ENCODE results near the gene ARHGAP15.

ARHGAP15 gene

GRCh38 chr2:143740431-143740830 is 611.2 kb downstream of the ARHGAP15 start:
- no peak for DNase-seq

DNA sequence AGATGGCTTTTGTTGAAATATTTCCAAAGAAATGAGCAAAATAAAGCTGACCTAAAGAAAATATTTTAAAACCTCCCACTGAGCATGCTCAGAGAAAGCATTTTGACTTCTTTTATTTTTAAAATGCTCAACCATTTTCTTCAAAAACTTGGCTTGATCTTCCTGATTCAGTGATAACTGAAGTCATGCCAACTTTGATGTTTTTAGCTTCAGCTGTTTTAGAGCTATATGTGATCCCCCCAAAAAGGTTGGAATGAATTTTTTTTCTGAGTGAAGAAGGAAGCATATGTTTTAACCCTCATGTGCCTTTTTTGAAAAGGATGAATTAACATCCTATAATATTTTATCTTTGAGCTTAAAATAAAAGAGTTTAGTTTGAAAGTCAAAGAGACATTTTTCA is 612.0 kb downstream of the ARHGAP15 start:
- DNase-seq = no peak

DNA sequence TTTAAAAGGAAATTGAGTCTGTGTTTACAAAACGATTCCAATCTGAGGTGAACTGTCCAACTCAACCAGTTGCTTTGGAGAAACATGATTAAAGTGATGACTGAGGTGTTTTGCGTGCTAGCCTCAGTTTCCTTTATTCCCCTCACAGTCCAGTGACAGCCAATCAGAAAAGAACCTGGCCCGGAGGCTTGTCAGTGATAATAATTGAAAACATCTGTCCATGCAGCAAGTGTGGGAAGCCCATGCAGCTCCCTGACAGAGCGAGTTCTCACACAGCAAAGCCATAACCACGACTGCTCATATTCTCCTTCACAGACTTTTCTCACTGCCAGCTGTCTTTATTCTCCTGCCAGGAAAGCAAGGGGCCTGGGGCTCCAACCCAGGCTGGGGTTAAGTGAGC is 613.4 kb downstream of the ARHGAP15 start:
- no peak for DNase-seq

DNA sequence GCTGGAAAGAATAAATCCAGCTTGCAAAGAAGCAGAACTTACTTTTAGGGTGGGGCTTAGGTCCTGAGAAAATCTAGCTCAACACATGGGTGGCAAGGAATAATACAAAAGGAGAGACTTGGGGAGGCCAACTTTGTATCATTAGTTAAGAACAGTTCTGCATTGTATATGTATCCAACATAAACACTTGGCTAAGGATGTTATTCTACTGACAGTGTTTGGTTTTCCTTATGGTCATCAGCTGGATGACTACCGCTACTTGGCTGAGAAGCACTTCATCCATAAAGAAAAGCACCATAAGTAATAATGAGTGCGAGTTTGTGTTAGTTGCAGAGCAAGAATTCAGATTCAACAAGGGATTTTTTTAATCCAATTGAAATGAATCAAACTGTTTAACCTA is 614.9 kb downstream of the ARHGAP15 start:
- DNase-seq = no peak

GRCh38 chr2:143745060-143745459 is 615.8 kb downstream of the ARHGAP15 start:
- DNase-seq = no peak

GRCh38 chr2:143754742-143755141 is 625.5 kb downstream of the ARHGAP15 start:
- DNase-seq = no peak

GRCh38 chr2:143758629-143759330 is 629.6 kb downstream of the ARHGAP15 start:
- DNase-seq = no peak

- DNase-seq = no peak
Measured at GRCh38 chr2:143759455-143759854, 630.2 kb downstream of the ARHGAP15 start.

DNA sequence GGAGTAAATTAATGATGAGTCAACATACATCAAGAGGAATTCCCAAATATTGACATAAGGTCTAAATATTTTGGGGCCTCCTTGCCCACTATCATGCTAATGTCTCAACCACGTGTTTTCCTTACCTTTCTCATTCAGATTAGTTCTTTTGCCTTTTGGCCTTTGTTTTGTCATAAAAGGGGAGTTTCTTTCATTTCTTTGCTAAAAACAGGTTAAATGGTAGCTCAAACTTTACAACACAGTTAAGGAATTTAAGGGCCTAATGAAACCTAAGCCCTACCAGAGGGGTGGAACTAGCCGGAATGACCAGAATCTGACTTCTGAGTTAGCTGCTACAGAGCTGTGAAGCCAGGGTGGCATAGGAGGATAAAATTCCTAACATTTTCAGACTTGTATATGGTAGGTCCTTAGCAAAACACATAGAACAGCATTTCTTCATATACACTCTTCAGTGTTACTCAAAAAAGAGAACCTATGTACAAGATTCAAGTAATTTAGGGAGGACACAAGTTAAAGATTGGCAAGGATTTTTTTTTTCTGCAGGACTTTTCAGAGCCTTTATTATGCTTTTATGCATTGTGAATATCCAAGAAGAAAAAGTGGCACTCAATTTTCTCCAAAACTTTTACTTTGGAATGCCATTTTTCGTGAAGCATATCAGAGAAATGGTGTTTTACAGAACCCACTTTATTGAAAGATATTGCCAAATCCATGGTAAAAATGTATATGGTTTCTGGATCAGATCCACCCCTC is 633.1 kb downstream of the ARHGAP15 start:
- no peak for DNase-seq

- DNase-seq = no peak
Measured at GRCh38 chr2:143764261-143764660, 635.0 kb downstream of the ARHGAP15 start.

GRCh38 chr2:143764706-143765105 is 635.5 kb downstream of the ARHGAP15 start:
- no peak for DNase-seq

DNA sequence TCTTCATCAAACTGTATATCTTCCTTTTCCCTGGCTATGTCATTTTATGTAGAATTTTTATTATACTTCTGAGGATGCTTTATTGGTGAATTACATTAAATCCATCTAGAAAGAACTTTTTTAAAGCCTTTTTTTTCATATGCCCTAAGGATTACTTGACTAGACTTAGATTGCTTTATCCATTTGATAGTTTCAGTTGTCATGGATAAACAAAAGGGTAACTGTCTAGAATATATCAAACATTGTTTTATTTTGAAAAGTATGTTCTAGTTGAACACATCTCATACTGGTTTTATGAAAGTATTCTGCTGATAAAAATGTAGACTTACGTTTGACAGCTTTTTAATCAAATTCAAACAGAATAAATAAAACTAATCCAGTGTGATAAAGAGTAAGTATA is 639.8 kb downstream of the ARHGAP15 start:
- DNase-seq = no peak

DNA sequence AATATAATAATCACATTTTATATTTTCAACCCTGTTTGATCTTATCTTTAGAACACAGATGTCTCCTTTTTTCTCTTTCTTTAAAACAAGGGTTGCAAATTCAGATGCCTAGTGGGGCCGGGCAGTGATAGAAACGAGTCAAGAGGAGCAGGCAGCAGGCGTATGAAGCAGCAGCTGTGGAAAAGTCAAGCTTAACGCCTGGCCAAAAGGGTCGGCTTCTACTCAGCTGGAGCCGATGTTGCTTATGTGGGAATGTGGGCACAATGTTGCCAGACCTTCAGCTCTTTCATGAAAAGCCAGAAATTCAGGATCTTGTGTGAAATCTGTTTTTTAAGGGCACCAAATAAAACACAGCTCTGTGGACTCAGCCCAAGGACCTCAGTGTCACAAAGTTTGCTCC is 642.7 kb downstream of the ARHGAP15 start:
- DNase-seq = no peak

GRCh38 chr2:143776526-143777297 is 647.5 kb downstream of the ARHGAP15 start:
- no peak for DNase-seq

DNA sequence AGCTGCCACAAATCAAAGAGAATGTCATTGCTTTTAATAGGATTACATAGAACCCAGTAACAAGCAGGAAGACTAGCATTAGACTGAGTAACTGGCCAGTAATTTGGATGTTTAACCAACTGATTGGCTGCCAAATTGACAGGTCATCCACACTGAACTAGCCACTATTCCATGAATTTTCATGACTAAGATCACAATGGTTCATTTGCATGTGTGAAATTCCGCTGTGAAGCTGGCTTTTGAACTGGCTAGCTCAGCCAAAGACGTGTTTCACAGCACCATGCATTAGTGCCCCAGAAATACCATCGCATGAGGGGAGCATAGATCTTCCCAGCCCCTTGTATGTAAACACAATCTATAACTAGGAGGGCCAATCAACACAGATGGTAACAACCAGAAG is 649.8 kb downstream of the ARHGAP15 start:
- DNase-seq = no peak

DNA sequence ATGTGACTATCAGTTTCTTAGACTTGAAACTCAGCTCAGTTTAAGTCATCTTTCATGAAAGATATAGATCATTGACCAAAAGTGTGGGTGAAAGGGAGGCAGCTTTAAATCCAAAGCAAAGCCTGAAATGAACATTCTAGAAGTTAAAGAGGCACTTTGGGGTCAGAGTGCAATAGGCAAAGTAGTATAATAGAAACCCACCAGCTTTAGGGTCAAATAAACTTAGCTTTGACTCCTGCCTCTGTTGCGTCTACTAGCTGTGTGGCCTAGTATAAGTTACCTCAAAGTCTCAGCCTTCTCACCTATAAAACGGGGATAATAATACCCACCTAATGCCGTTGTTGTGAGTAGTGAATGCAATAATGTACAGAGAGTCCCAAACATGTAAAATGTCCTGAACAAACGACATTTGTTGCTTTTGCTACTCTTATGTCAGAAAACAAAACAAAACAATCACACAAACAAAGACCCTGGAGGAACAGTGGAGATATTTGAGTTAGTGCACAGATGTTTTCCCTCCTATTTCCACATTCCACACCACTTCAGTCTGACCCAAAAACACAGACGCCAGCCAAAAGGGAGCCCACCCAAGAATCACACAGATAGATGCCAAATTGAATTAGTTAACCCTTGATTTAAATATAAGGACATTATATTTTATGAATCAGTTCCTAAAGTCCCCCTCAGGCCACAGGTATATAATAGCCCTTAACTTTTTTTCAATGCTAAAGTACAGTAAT is 657.0 kb downstream of the ARHGAP15 start:
- no peak for DNase-seq

GRCh38 chr2:143787674-143788073 is 658.5 kb downstream of the ARHGAP15 start:
- no peak for DNase-seq

- DNase-seq = no peak
Measured at GRCh38 chr2:143792602-143793001, 663.4 kb downstream of the ARHGAP15 start.

- DNase-seq = no peak
Measured at GRCh38 chr2:143793381-143793780, 664.2 kb downstream of the ARHGAP15 start.

DNA sequence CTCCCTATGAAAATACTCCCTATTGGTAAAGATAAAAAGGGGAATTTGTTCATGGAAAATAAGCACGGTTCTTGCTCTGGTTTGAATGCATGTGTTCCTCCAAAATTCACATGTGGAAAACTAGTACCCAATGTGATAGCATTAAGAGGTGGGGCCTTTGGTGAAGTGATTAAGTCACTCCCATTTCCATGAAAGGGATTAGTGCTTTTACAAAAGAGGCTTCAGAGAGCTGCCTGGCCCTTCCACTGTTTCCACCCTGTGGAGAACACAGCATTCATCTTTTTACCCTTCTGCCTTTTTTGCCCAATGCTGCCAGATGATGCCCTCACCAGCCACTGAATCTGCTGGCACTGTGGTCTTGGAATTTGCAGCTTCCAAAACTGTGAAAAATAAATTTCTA is 666.8 kb downstream of the ARHGAP15 start:
- no peak for DNase-seq

GRCh38 chr2:143801561-143801960 is 672.3 kb downstream of the ARHGAP15 start:
- no peak for DNase-seq

DNA sequence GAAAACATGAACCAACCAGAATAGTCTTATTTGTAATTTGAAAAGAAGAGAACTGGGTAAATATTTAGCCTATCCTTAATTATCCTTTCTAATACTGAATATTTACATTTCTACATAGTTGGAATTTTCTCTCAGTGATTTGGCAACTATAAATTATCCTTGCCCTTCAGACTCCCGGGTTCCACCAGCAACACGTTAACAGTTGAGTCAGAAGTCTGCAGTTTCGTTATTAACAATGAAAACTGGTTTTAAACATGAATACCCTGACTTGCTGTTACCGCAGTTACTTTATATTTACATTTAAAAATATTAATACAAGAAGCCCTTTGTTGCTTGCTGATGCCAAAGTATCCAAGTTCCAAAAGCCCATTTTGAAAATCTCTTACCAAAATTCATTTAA is 673.0 kb downstream of the ARHGAP15 start:
- no peak for DNase-seq

All from CD4-positive, alpha-beta T cell treated with Interleukin-15 for 1 hour (primary cell).